ENCODE measurements around the gene AFF2.

Gene AFF2

DNA sequence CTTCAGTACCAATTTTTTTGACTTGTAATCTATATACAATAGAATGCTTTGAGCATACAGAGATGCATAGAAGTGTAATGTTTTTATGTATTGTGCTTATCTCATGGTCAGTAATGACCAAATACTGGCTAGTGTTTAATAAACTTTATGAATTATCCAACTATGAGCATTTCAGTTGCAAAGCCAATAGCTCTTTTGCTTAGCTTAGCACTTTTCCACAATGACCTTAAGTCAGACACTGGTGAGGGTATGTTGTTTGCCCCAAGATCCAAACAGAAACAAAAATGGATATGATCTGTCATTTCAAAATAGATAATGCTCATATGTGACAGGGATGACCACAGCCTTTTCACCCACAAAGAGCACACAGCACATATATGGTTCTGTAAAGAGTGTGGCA lies 393.0 kb downstream of the AFF2 start:
- ATAC-seq: no peak
- TF ChIP-seq RARB (CRISPR knock-in tag; IDR thresholded peaks at IDR 0.05) (no peak), ZC3H10 (CRISPR knock-in tag; IDR thresholded peaks at IDR 0.05) (no peak), ZNF565 (CRISPR knock-in tag; conservative IDR thresholded peaks at IDR 0.05; ENCODE audit: low read depth) (no peak), ISL1 (CRISPR knock-in tag; IDR thresholded peaks at IDR 0.05) (no peak), CSDC2 (CRISPR knock-in tag; IDR thresholded peaks at IDR 0.05) (no peak), BACH2 (CRISPR knock-in tag; IDR thresholded peaks at IDR 0.05; ENCODE audit: borderline replicate concordance) (no peak), CREB5 (CRISPR knock-in tag; IDR thresholded peaks at IDR 0.05; ENCODE audit: low read depth) (no peak), ARNTL (CRISPR knock-in tag; IDR thresholded peaks at IDR 0.05; ENCODE audit: borderline replicate concordance, low read depth) (no peak), ZNF8 (CRISPR knock-in tag; IDR thresholded peaks at IDR 0.05) (no peak), TCF4 (CRISPR knock-in tag; IDR thresholded peaks at IDR 0.05; ENCODE audit: borderline replicate concordance) (no peak), PPARA (CRISPR knock-in tag; IDR thresholded peaks at IDR 0.05; ENCODE audit: borderline replicate concordance) (no peak), GLIS3 (CRISPR knock-in tag; IDR thresholded peaks at IDR 0.05) (no peak), ESRRG (CRISPR knock-in tag; IDR thresholded peaks at IDR 0.05) (no peak), TSHZ2 (CRISPR knock-in tag; IDR thresholded peaks at IDR 0.05) (no peak), POU6F1 (CRISPR knock-in tag; IDR thresholded peaks at IDR 0.05; ENCODE audit: borderline replicate concordance, low read depth) (no peak), SNAI2 (CRISPR knock-in tag; IDR thresholded peaks at IDR 0.05) (no peak), ZFP3 (CRISPR knock-in tag; IDR thresholded peaks at IDR 0.05) (no peak), CSRNP3 (CRISPR knock-in tag; IDR thresholded peaks at IDR 0.05) (no peak), OSR1 (CRISPR knock-in tag; IDR thresholded peaks at IDR 0.05) (no peak)

GRCh38 chrX:148902581-148902980 lies 402.2 kb downstream of the AFF2 start:
- no peak for ATAC-seq
- TF ChIP-seq CSDC2 (CRISPR knock-in tag; IDR thresholded peaks at IDR 0.05) (no peak), OSR1 (CRISPR knock-in tag; IDR thresholded peaks at IDR 0.05) (no peak), GLIS3 (CRISPR knock-in tag; IDR thresholded peaks at IDR 0.05) (no peak), ZC3H10 (CRISPR knock-in tag; IDR thresholded peaks at IDR 0.05) (no peak), ZFP3 (CRISPR knock-in tag; IDR thresholded peaks at IDR 0.05) (no peak), RARB (CRISPR knock-in tag; IDR thresholded peaks at IDR 0.05) (no peak), BACH2 (CRISPR knock-in tag; IDR thresholded peaks at IDR 0.05; ENCODE audit: borderline replicate concordance) (no peak), ZFP30 (CRISPR knock-in tag; IDR thresholded peaks at IDR 0.05) (no peak)

DNA sequence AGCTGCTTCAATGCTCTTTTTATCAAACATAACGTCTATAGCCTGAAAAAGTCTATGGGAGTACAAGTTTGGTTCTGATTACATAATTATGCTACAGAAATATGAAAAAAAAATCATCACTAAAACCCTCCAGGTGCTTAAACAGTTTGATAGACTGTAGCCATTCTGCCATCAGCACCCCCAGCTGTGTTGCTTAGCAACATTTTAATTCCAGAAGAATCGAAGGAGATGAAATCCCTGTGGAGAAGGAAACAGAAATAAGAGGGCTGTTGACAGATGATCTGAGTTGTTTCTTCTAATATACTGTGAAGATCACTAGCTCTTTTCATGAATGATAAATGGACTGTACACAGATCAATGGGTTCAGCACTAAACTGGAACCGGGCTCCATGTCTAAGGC lies 402.8 kb downstream of the AFF2 start:
- no peak for ATAC-seq
- TF ChIP-seq ZFP3 (CRISPR knock-in tag; IDR thresholded peaks at IDR 0.05) (no peak), POU6F1 (CRISPR knock-in tag; IDR thresholded peaks at IDR 0.05; ENCODE audit: borderline replicate concordance, low read depth) (no peak), RARB (CRISPR knock-in tag; IDR thresholded peaks at IDR 0.05) (no peak), TSHZ2 (CRISPR knock-in tag; IDR thresholded peaks at IDR 0.05) (no peak), CSRNP3 (CRISPR knock-in tag; IDR thresholded peaks at IDR 0.05) (no peak), ISL1 (CRISPR knock-in tag; IDR thresholded peaks at IDR 0.05) (no peak), ESRRG (CRISPR knock-in tag; IDR thresholded peaks at IDR 0.05) (no peak), GLIS3 (CRISPR knock-in tag; IDR thresholded peaks at IDR 0.05) (no peak), OSR1 (CRISPR knock-in tag; IDR thresholded peaks at IDR 0.05) (no peak), TCF4 (CRISPR knock-in tag; IDR thresholded peaks at IDR 0.05; ENCODE audit: borderline replicate concordance) (no peak), CREB5 (CRISPR knock-in tag; IDR thresholded peaks at IDR 0.05; ENCODE audit: low read depth) (no peak), ZNF8 (CRISPR knock-in tag; IDR thresholded peaks at IDR 0.05) (no peak), ARNTL (CRISPR knock-in tag; IDR thresholded peaks at IDR 0.05; ENCODE audit: borderline replicate concordance, low read depth) (no peak), PPARA (CRISPR knock-in tag; IDR thresholded peaks at IDR 0.05; ENCODE audit: borderline replicate concordance) (no peak), SNAI2 (CRISPR knock-in tag; IDR thresholded peaks at IDR 0.05) (no peak), BACH2 (CRISPR knock-in tag; IDR thresholded peaks at IDR 0.05; ENCODE audit: borderline replicate concordance) (no peak)
